ENCODE results near the gene ADGRE1. TPM values are rescaled to one million over a fixed set of nuclear protein-coding genes. Genes with fewer than 3 reads are reported as not detected.

ADGRE1 gene
- total RNA-seq, 2 experiments from 2014 or later, result 0.46 TPM; not detected in 1

DNA sequence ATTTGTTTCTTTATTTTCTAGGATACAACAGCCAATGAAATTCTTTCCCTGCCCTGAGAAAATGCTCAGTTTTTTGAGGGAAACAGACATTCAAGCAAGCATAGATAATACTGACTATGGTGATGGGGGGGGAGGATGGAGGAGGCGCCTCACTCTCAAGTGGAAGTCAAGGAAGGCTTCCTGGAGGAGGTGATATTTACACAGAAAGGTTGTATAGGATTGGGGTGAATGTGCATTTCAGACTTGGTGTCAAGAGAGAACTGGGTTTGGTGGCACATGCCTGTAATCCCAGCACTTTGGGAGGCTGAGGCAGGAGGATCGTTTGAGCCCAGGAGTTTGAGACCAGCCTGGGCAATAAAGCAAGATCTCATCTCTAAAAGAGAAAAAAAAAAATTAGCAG is 12.2 kb upstream of the ADGRE1 start:
- Histone ChIP-seq H2AFZ (ENCODE audit: low read length) (no peak overlapping the region), H4K20me1 (ENCODE audit: insufficient read depth, low read length) (no peaks in the 10 kb centered on the region), H3K4me1 (ENCODE audit: insufficient read depth, low read length, poor library complexity, severe bottlenecking) (no peaks in the 10 kb centered on the region), H3K9me2 (ENCODE audit: insufficient read depth, low read length) (no peaks in the 10 kb centered on the region), H3K79me2 (ENCODE audit: insufficient read depth, low read depth, low read length) (no peaks in the 10 kb centered on the region), H3K4me2 (ENCODE audit: low read length) (no peak overlapping the region), H3K9me3 (ENCODE audit: low read length) (no peaks in the 10 kb centered on the region), H3K27ac (ENCODE audit: low read depth, low read length, poor library complexity, severe bottlenecking) (no peak overlapping the region), H3K36me3 (ENCODE audit: insufficient read depth, low read length) (no peaks in the 10 kb centered on the region), H3K4me3 (ENCODE audit: low read depth, low read length, poor library complexity, severe bottlenecking) (no peak overlapping the region)
- ChIA-PET CTCF (ENCODE audit: unreplicated experiment) (no interaction called here), POLR2A (no interaction called here)
- BruUV-seq (replicated peaks), result no TSS peak
- DNase-seq (ENCODE audit: low spot score), result no peak
- intact Hi-C loops (cut with micrococcal nuclease; ENCODE audit: unreplicated experiment), result no loop called here
- TF ChIP-seq EZH2phosphoT487 (IDR thresholded peaks at IDR 0.05; ENCODE audit: borderline replicate concordance, low read depth, low read length), result no peak

DNA sequence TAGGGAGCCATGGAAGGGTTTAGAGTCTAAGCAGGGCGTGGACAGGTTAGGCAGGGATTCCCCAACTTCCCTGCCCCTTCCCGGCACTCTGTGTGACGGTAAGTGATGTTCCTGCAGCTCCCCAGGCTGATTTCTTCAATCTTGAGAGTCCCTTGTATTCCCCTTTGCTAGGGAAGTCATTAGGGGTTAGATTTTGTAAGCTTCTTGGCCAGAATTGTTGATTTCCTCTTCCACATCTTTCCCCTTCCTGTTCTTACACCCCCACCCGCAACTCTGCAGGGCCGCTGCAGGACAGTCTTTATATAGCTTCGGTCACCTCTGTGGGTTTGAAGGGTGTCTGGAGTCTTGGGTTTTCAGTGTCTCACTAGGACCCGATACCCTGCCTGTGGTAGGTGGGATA is 10.6 kb upstream of the ADGRE1 start:
- ChIA-PET CTCF (ENCODE audit: unreplicated experiment) (no interaction called here), POLR2A (no interaction called here)
- Histone ChIP-seq H3K4me1 (ENCODE audit: insufficient read depth, low read length, poor library complexity, severe bottlenecking) (no peaks in the 10 kb centered on the region), H3K9me3 (ENCODE audit: low read length) (no peaks in the 10 kb centered on the region), H4K20me1 (ENCODE audit: insufficient read depth, low read length) (no peaks in the 10 kb centered on the region), H3K79me2 (ENCODE audit: insufficient read depth, low read depth, low read length) (no peaks in the 10 kb centered on the region), H3K9me2 (ENCODE audit: insufficient read depth, low read length) (no peaks in the 10 kb centered on the region), H2AFZ (ENCODE audit: low read length) (no peak overlapping the region), H3K4me2 (ENCODE audit: low read length) (no peak overlapping the region), H3K27ac (ENCODE audit: low read depth, low read length, poor library complexity, severe bottlenecking) (no peak overlapping the region), H3K36me3 (ENCODE audit: insufficient read depth, low read length) (no peaks in the 10 kb centered on the region), H3K4me3 (ENCODE audit: low read depth, low read length, poor library complexity, severe bottlenecking) (no peak overlapping the region)
- intact Hi-C loops (cut with micrococcal nuclease; ENCODE audit: unreplicated experiment), result no loop called here
- TF ChIP-seq EZH2phosphoT487 (IDR thresholded peaks at IDR 0.05; ENCODE audit: borderline replicate concordance, low read depth, low read length), result no peak
- TF ChIP-seq, protein P1, sequence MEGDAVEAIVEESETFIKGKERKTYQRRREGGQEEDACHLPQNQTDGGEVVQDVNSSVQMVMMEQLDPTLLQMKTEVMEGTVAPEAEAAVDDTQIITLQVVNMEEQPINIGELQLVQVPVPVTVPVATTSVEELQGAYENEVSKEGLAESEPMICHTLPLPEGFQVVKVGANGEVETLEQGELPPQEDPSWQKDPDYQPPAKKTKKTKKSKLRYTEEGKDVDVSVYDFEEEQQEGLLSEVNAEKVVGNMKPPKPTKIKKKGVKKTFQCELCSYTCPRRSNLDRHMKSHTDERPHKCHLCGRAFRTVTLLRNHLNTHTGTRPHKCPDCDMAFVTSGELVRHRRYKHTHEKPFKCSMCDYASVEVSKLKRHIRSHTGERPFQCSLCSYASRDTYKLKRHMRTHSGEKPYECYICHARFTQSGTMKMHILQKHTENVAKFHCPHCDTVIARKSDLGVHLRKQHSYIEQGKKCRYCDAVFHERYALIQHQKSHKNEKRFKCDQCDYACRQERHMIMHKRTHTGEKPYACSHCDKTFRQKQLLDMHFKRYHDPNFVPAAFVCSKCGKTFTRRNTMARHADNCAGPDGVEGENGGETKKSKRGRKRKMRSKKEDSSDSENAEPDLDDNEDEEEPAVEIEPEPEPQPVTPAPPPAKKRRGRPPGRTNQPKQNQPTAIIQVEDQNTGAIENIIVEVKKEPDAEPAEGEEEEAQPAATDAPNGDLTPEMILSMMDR (conservative IDR thresholded peaks at IDR 0.05; ENCODE audit: low read length), result no peak
- BruUV-seq (replicated peaks), result no TSS peak
- no peak for DNase-seq (ENCODE audit: low spot score)

DNA sequence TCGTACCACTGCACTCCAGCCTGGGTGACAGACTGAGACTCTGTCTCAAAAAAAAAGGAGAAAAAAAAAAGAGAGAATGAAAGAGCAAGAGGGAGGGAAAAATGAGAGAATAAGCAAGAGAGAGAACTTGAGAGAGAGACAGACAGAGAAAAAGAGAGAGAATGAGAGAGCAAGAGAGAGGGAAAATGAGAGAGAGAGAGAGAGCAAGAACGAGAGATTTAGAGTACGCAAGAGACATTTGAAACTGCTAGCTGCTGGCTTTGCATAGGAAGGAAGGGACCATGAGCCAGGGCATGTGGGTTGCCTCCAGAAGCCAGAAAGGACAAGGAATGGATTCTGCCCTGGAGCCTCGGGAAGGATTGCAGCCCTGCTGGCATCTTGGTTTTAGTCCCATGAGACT is 9.6 kb upstream of the ADGRE1 start:
- H3K27ac ChIP-seq (ENCODE audit: low read depth, low read length, poor library complexity, severe bottlenecking), result no peak overlapping the region
- intact Hi-C loops (cut with micrococcal nuclease; ENCODE audit: unreplicated experiment), result no loop called here
- H2AFZ ChIP-seq (ENCODE audit: low read length), result no peak overlapping the region
- no TSS peak for BruUV-seq (replicated peaks)
- H3K36me3 ChIP-seq (ENCODE audit: insufficient read depth, low read length), result no peaks in the 10 kb centered on the region
- no peak for DNase-seq (ENCODE audit: low spot score)
- ChIA-PET CTCF (ENCODE audit: unreplicated experiment) (no interaction called here), POLR2A (no interaction called here)
- no peaks in the 10 kb centered on the region for H3K9me3 ChIP-seq (ENCODE audit: low read length)
- TF ChIP-seq, protein P1 (conservative IDR thresholded peaks at IDR 0.05; ENCODE audit: low read length), result no peak
- no peak for TF ChIP-seq EZH2phosphoT487 (IDR thresholded peaks at IDR 0.05; ENCODE audit: borderline replicate concordance, low read depth, low read length)
- H3K9me2 ChIP-seq (ENCODE audit: insufficient read depth, low read length), result no peaks in the 10 kb centered on the region
- H3K4me1 ChIP-seq (ENCODE audit: insufficient read depth, low read length, poor library complexity, severe bottlenecking), result no peaks in the 10 kb centered on the region
- H3K79me2 ChIP-seq (ENCODE audit: insufficient read depth, low read depth, low read length), result no peaks in the 10 kb centered on the region
- H3K4me2 ChIP-seq (ENCODE audit: low read length), result no peak overlapping the region
- no peaks in the 10 kb centered on the region for H4K20me1 ChIP-seq (ENCODE audit: insufficient read depth, low read length)
- H3K4me3 ChIP-seq (ENCODE audit: low read depth, low read length, poor library complexity, severe bottlenecking), result no peak overlapping the region

All from OCI-LY7 (cell line).